GM21717 (cell line): ENCODE measurements around the gene SASH1.

ENCODE experiments used
- ATAC-seq: cut with Tn5 transposase; IDR thresholded peaks from one replicate; pipeline ENCODE4 v1.9.1; 2021; ENCODE audit warnings: mild to moderate bottlenecking, moderate library complexity; ENCODE audit not compliant: unreplicated experiment

Gene SASH1

GRCh38 chr6:148455225-148455624 lies 112.6 kb downstream of the SASH1 start:
- ATAC-seq = no peak

- no peak for ATAC-seq
These were observed 113.3 kb downstream of the SASH1 start for GRCh38 chr6:148455674-148456558.

- ATAC-seq = no peak
These were observed 114.7 kb downstream of the SASH1 start for GRCh38 chr6:148457137-148457842.

- ATAC-seq = no peak
These were observed 115.2 kb downstream of the SASH1 start for GRCh38 chr6:148457843-148458159.

- no peak for ATAC-seq
These were observed 116.6 kb downstream of the SASH1 start for GRCh38 chr6:148459238-148459637.

- no peak for ATAC-seq
These were observed 118.4 kb downstream of the SASH1 start for GRCh38 chr6:148460876-148461646.

GRCh38 chr6:148461986-148462577 lies 119.4 kb downstream of the SASH1 start:
- ATAC-seq = no peak

GRCh38 chr6:148463671-148464070 lies 121.0 kb downstream of the SASH1 start:
- no peak for ATAC-seq

- no peak for ATAC-seq
These were observed 121.8 kb downstream of the SASH1 start for GRCh38 chr6:148464319-148465010.

- no peak for ATAC-seq
These were observed 122.3 kb downstream of the SASH1 start for GRCh38 chr6:148465011-148465335.

GRCh38 chr6:148465670-148466069 lies 123.0 kb downstream of the SASH1 start:
- no peak for ATAC-seq

- no peak for ATAC-seq
These were observed 123.5 kb downstream of the SASH1 start for GRCh38 chr6:148466158-148466557.

- no peak for ATAC-seq
These were observed 125.3 kb downstream of the SASH1 start for GRCh38 chr6:148467926-148468325.

GRCh38 chr6:148470156-148470555 lies 127.5 kb downstream of the SASH1 start:
- no peak for ATAC-seq

GRCh38 chr6:148470606-148471465 lies 128.2 kb downstream of the SASH1 start:
- no peak for ATAC-seq

- no peak for ATAC-seq
These were observed 129.1 kb downstream of the SASH1 start for GRCh38 chr6:148471624-148472159.

- ATAC-seq = no peak
These were observed 129.8 kb downstream of the SASH1 start for GRCh38 chr6:148472171-148473105.

GRCh38 chr6:148479497-148479896 lies 136.9 kb downstream of the SASH1 start:
- no peak for ATAC-seq
